ENCODE measurements around the gene ZDHHC11.
"Not testable (repeated sequence)": the region's sequence is repeated elsewhere in the genome, so short reads cannot be mapped to it uniquely, and the experiment has no call there.

- TF ChIP-seq CTCF (conservative IDR thresholded peaks at IDR 0.05 in 1 of 2, IDR thresholded peaks at IDR 0.05 in 1 of 2; ENCODE audit: extremely low read depth in 1 of 2, insufficient read depth in 1 of 2, low read depth in 1 of 2, low read length in 2 of 2); EZH2 (IDR thresholded peaks at IDR 0.05; ENCODE audit: borderline replicate concordance, low read length): not testable (repeated sequence)
Observed at GRCh38 chr5:787224-787856, 63.4 kb downstream of the ZDHHC11 start.
